DMS153 (cell line): ENCODE measurements around the gene CGNL1.

Source experiments
- DNase-seq: peaks from one replicate; lab custom pipeline; 2025; lab: John Stamatoyannopoulos, UW

The CGNL1 gene

DNA sequence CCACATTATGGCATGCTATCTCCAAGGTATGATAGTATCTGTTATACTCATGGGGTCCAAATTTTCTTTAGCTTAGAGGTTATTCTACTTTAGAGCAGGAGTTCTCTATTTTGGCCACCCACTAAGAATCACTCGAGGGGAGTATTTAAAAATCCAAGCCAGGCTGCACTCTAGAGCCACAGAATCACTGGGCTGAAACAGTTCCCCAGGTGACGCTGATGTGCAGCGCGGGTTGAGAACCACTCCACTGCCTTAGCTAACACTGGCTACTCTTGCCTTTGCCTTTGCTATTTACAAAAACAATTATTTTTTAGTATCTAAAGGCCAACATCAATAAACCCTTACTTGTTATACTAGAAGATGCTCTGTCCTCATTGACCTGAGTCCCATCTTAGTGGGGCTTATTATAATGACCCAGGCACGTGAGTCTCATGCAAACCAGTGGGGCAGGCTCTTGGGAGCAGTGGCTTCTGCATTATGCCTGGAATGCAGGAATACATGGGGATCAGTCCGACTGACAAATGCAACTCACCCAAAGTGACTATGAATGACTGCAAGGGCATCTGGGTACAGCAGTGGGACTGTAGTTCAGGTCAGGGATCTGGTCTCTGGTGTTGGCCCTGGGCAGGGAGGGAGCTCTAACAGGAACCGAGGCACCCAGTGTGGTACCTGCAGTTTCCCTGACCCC, 21.7 kb upstream of the CGNL1 start:
- DNase-seq = no peak

- DNase-seq = no peak
Measured at GRCh38 chr15:57355259-57355658, 21.0 kb upstream of the CGNL1 start.

DNA sequence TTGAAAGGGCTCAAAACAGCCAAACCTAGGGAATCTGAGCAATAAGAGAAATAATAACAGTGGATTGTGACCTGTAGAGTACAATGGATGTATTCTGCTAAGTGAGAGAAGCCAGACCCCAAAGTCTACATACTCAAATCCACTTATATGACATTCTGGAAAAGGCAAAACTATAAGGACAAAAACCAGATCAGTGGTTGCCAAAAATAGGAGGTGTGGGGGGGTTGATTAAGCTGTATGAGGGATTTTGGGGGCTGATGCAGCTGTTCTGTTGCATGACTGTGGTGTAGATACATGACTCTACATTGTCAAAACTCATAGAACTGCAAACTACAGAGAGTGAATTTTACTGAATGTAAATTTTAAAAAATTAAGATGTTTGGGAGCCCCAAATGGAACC, 20.1 kb upstream of the CGNL1 start:
- no peak for DNase-seq

DNA sequence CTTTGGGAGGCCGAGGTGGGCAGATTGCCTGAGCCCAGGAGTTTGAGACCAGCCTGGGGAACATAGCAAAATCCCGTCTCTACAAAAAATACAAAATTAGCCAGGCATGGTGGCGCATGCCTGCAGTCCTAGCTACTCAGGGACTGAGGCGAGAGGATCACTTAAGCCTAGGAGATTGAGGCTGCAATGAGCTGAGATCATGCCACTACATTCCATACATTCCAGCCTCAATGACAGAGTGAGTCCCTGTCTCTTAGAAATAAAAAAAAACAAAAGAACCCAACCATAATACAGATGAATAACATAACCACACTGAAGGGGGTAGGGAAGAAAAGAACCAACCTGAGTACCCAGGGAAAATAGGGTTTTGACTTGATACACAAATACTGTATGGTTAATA, 19.7 kb upstream of the CGNL1 start:
- no peak for DNase-seq

GRCh38 chr15:57357799-57358198, 18.5 kb upstream of the CGNL1 start:
- no peak for DNase-seq

GRCh38 chr15:57358571-57358970, 17.7 kb upstream of the CGNL1 start:
- DNase-seq = no peak

GRCh38 chr15:57363661-57364060, 12.6 kb upstream of the CGNL1 start:
- DNase-seq = no peak

DNA sequence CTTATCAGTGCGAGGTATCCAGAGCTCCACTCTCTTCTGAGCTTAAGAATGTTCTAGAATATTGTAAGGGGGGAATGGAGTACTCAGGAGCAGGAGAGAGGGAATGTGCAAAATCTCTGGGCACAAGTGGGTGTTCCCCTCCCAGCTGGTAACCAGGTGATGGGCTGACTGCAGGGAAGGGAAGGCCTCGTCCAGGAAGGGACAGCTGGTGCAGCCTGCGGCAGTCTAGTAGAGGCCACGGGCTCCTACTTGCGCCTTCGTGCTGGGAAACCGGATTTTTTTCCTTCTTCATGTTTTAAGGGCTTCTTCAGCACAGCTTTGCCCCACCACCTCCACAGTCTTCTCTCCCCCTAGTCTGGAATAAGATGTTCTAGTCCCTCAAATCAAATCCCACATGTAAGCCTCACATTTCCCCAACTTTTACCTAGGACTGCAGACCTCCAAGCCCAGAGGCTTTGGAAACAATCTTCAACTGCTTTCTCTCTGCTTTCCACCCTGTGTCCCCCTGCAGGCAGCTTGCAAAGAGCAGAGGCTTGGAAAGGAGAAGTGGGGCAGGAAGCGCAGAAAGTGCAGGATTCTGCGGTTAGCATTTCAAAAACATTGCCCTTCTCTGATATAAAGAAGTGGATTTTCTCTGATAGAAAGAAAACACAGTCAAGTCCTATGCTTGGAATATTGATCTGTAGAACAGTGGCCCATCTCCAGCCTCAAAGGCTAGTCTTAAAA, 11.9 kb upstream of the CGNL1 start:
- no peak for DNase-seq

- no peak for DNase-seq
Measured at GRCh38 chr15:57367556-57367955, 8.7 kb upstream of the CGNL1 start.

DNA sequence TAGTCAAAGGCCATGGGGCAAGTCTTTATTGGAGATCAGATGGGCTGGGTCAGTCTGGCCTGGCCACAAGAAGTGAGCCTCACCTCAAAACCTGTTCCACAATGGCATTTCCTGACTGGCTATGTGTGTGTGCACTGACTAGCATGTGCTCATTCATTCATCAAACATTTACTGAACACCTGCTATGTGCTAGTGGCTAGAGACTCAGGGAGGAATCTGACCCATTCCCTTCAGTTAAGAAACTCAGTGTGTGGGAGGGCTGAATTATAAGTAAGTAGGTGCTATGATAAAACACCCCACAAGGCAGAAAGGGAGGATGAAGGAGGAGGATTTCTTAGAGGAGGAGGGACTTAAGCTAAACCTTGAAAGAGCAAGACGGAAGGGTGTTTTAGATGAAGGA, 5.4 kb upstream of the CGNL1 start:
- DNase-seq = no peak

DNA sequence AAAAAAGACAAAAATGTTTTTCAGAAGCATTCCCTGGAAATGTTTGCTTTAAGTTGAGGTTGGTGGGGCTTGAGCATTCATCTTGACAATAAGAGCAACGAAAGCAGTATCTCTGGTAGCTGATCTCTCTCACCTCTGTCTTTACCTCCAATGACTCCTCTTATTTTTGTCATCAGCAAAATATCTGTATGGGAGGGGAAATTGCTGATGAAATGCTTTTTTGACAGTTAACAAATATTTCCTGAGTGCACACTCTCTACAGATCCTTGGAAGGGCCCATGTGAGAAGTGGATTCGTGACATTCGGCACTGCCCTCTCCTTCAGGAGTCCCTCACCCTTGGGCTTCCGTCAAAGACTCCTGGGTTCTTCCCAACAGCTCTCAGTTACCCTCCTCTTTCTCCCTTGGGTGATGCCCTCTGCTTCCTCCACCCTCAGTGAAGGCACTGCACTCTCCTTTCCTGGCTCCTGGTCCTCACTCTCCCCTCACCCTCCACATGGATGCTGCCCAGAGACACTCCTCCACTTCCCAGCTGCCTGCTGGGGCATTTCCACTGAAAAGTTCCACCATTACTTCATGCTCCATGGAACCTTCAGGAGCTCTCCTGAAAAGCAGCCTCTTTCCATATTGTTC, 2.9 kb upstream of the CGNL1 start:
- no peak for DNase-seq

DNA sequence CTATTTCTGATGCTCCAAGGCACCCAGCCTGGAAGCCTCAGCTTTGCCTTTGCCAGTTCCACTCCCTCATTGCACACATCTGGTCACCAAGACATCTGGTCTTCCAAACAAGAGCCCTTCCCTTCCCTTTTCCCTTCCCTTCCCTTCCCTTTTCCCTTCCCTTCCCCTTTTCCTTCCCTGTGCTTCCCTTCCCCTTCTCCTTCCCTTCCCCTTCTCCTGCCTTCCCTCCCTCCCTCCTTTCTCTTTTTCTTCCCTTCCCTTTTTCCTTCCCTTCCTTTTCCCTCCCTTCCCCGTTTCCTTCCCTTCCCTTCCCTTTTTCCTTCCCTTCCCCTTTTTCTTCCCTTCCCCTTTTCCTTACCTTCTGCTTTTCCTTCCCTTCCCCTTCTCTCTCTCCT, 2.4 kb upstream of the CGNL1 start:
- DNase-seq = no peak

DNA sequence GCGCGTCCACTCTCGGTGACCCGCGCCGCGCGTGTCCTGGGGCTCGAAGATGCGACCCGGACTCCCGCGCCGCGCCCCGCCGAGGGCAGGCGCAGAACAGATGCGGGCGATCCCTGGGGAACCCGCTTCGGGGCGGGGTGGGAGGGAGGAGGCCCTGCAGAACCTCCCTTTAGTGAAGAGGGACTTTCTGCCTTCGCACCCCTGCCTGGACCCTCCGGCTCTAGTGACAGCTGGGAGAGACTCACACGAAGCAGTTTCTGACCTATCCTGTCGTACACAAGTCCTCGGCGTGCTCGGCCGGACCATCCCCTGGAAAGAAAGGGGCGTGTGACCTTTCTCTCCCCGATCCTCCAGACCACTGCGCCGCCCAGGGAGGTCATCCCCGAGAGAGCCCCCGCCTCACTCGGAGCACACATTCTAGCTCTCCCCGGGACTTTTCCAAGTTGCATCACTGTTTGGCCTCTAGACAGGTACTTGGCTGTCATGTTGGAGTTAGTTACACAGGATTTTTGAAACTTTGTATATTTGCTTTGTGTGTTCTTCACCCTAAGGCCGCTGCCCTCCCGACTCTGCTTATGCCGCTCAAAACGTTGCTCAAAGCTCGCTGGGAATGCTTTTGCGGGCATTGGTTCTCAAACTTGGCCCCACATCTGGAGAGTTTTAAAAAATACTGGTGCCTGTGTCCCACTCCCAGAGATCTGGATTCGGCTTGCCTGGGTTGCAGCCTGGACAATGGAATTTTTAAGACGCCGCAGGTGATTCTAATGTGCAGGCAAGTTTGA, 582 bp downstream of the CGNL1 start:
- no peak for DNase-seq

DNA sequence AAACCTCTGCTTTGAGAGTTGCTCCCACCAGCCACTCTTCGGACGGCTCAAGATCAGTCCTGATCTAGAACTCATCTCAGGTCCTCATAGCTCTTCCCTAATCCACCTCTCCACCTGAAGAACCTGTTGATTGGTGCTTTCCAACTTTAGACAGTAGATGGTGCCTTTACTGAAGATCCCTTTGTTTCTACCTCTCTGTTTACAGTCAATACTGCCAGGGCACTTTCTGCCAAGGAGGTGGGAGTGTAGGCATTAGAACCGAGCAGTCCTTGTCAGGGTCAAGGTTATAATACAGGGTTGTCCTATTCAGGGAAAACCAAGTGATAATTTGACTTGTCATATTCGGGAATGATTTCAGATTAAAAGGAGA, 1.2 kb downstream of the CGNL1 start:
- no peak for DNase-seq

GRCh38 chr15:57379487-57379886, 3.2 kb downstream of the CGNL1 start:
- no peak for DNase-seq

GRCh38 chr15:57380854-57381253, 4.5 kb downstream of the CGNL1 start:
- no peak for DNase-seq

DNA sequence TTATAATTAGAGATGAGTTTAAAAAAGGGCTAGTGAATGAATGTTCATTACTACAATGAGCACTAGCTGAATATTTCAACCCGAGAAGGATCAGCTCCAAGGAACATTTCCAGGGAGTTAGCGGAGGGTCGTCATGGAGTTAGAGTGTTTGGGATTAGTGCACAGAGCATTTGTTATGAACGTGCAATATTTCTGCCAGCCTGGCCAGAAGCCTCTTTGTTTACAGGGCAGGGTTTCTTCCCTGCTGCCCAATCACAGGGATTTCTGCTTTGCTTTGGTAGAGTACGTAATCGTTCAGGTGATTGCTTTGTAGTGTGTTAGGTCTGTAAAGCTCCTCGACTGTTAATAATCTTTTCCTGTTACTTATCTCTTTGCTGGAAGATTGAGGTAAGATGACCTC, 5.9 kb downstream of the CGNL1 start:
- no peak for DNase-seq

DNA sequence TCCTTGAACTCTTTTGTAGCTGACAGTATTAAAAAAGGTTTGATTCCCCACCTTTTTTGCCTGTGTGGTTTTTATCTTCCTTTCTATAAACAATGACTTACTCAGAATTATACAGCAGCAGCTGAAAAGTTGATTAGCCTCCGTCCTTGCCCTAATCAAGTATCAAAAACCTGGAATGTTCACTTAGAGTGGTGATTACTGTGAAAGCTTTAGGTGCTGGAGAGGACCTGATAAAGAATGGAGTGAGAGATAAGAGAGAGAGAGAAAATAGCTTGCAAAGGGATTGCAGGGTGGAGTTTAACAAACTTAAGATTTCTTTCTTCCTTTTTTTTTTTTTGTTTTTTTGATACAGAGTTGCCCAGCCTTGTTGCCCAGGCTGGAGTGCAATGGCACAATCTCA, 6.7 kb downstream of the CGNL1 start:
- no peak for DNase-seq

DNA sequence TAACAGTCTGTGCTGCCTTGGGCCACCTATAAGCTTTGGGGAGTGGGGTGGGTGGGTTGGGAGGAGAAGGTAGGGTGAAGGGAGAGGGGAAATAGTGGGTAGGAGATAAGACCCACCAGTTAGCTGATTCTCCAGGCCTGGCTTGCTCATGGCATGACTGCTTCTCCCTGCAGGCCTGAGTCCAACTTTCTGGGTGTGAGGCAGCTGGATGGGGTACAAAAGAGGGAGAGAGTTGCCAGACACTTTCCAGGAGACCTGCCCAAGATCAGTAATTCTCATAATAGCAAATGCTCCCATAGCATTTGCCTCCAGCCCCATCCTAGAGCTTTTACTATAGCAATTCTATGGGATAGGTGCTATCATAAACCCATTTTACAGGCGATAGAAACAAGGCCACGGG, 7.7 kb downstream of the CGNL1 start:
- no peak for DNase-seq

DNA sequence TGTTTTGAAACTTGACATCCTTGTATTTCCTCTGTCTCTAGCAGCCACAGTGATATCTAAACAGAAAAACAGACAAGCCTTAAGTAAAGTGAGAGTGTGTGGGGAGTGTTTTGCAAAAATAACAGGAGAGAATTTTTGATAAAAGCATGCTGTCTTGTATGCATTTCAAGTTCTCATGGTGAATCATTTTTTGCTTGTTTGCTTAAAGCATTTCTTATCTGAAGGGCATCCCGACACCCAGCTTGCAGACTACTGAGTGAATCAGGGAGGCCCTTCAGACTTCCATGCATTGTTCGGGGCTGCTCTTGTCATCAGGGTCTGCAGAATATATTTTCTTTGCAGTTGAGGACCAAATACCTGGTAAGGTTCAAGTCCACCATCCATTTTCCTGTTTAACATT, 8.5 kb downstream of the CGNL1 start:
- no peak for DNase-seq

DNA sequence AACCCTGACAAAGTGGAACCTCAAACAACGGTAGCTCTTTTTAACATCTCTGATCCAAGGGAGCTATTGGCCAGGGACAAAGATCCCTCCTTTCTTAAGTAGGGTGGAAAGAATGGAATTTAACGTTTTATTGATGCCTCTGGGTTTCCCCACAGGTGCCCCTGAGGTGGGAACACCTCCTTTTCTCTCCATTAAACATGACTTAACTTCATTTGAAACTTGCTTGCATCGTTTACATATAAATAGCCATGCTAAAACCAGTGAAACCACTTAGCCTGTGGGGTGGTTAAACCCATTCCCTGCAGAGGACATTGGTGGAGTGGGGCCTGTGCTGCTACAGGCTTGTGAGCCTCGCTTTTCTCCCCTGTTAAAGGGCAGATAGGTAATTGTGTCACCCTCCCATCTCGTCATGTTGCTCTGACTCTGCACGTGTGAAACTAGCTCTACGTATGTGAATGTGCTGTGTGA, 9.7 kb downstream of the CGNL1 start:
- no peak for DNase-seq

GRCh38 chr15:57386976-57387375, 10.7 kb downstream of the CGNL1 start:
- no peak for DNase-seq
